IMR-90 (cell line): Measurements from ENCODE around the gene TAF4. TPM values are rescaled to one million over a fixed set of nuclear protein-coding genes. Genes with fewer than 3 reads are reported as not detected.

Experiments
- ATAC-seq: fragments of 200-7000 bp; cut with Tn5 transposase; 2 replicates; pipeline ENCODE4 v1.9.1; 2020; ENCODE audit warnings: low read depth, mild to moderate bottlenecking, moderate library complexity
- BruUV-seq: library from RNA; stranded (reverse); fragments of 400-500 nt; replicated peaks from 2 replicates; lab custom pipeline; 2021; lab: Mats Ljungman, UMichigan
- CTCF ChIA-PET: fragments of 300-600 bp; formaldehyde crosslinking; extraction: SDS; loops from one replicate; lab custom pipeline; 2021; ENCODE audit warnings: antibody characterized with exemption; lab: Yijun Ruan, JAX
- POLR2A ChIA-PET: fragments of 300-600 bp; sonication (Branson Sonifier 250); formaldehyde crosslinking; loops from one replicate; lab custom pipeline; 2022; ENCODE audit warnings: antibody characterized with exemption; ENCODE audit not compliant: unreplicated experiment; lab: Charles Lee
- DNase-seq: peaks from one replicate; pipeline ENCODE4 v3.0.0; 2013
- H2AFZ ChIP-seq: replicated peaks from 2 replicates; pipeline ENCODE3; 2013; ENCODE audit warnings: low read length, mild to moderate bottlenecking; ENCODE audit not compliant: poor library complexity
- H2AK5ac ChIP-seq: 2 replicates; pipeline ENCODE4 v1.6.1; 2013; ENCODE audit warnings: low read depth, low read length, inconsistent platforms
- H2AK9ac ChIP-seq: replicated peaks from 2 replicates; pipeline ENCODE3; 2013; ENCODE audit warnings: mild to moderate bottlenecking, low read depth, low read length, moderate library complexity; ENCODE audit not compliant: poor library complexity
- H2BK120ac ChIP-seq: 2 replicates; pipeline ENCODE4 v1.6.1; 2013; ENCODE audit warnings: low read depth, low read length, inconsistent platforms
- H2BK15ac ChIP-seq: 3 replicates; pipeline ENCODE4 v1.6.1; 2013; ENCODE audit warnings: low read depth, low read length, inconsistent platforms
- H2BK20ac ChIP-seq: 2 replicates; pipeline ENCODE4 v1.6.1; 2013; ENCODE audit warnings: low read depth, mild to moderate bottlenecking, inconsistent platforms, low read length, moderate library complexity
- H2BK5ac ChIP-seq: 2 replicates; pipeline ENCODE4 v1.6.1; 2013; ENCODE audit warnings: mild to moderate bottlenecking, low read depth, low read length, inconsistent platforms; ENCODE audit not compliant: poor library complexity, severe bottlenecking
- H3K14ac ChIP-seq: replicated peaks from 2 replicates; pipeline ENCODE4 v1.6.1; 2013; ENCODE audit warnings: low read depth, low read length, inconsistent platforms
- H3K18ac ChIP-seq: 2 replicates; pipeline ENCODE4 v1.6.1; 2013; ENCODE audit warnings: low read depth, low read length, control low read depth
- H3K23ac ChIP-seq: 2 replicates; pipeline ENCODE4 v1.6.1; 2013; ENCODE audit warnings: low read depth, low read length, inconsistent platforms
- H3K27ac ChIP-seq: 2 replicates; pipeline ENCODE4 v1.5.1; 2013; ENCODE audit warnings: mild to moderate bottlenecking, control low read depth, low read length; ENCODE audit not compliant: insufficient read depth
- H3K27me3 ChIP-seq: 2 replicates; pipeline ENCODE4 v1.6.1; 2013; ENCODE audit warnings: low read length; ENCODE audit not compliant: control insufficient read depth, insufficient read depth
- H3K36me3 ChIP-seq: 2 replicates; pipeline ENCODE4 v1.6.1; 2013; ENCODE audit warnings: low read length, mixed read lengths; ENCODE audit not compliant: control insufficient read depth, insufficient read depth
- H3K4ac ChIP-seq: 2 replicates; pipeline ENCODE4 v1.6.1; 2013; ENCODE audit warnings: low read depth, low read length, inconsistent platforms
- H3K4me1 ChIP-seq: 2 replicates; pipeline ENCODE4 v1.6.1; 2013; ENCODE audit warnings: low read length, mixed read lengths; ENCODE audit not compliant: control insufficient read depth, insufficient read depth
- H3K4me2 ChIP-seq: 2 replicates; pipeline ENCODE4 v1.6.1; 2013; ENCODE audit warnings: low read depth, mild to moderate bottlenecking, control low read depth, low read length, moderate library complexity
- H3K4me3 ChIP-seq: 2 replicates; pipeline ENCODE4 v1.5.1; 2013; ENCODE audit warnings: low read depth, mild to moderate bottlenecking, control low read depth, low read length, moderate library complexity; ENCODE audit not compliant: insufficient read depth
- H3K56ac ChIP-seq: 2 replicates; pipeline ENCODE4 v1.6.1; 2013; ENCODE audit warnings: low read length, inconsistent platforms; ENCODE audit not compliant: insufficient read depth; ENCODE audit errors: extremely low read depth
- H3K79me1 ChIP-seq, 2 experiments: 2 replicates each; pipeline ENCODE4 v1.6.1; 2013; ENCODE audit warnings: low read length in 2 of 2, inconsistent platforms in 1 of 2, low read depth in 1 of 2
- H3K9ac ChIP-seq: 2 replicates; pipeline ENCODE4 v1.6.1; 2013; ENCODE audit warnings: low read depth, low read length, control low read depth
- H3K9me1 ChIP-seq: 2 replicates; pipeline ENCODE4 v1.6.1; 2013; ENCODE audit warnings: low read length, inconsistent platforms; ENCODE audit not compliant: insufficient read depth
- H3K9me3 ChIP-seq: 2 replicates; pipeline ENCODE4 v1.6.1; 2013; ENCODE audit warnings: low read length; ENCODE audit not compliant: control insufficient read depth, insufficient read depth
- H4K20me1 ChIP-seq: 2 replicates; pipeline ENCODE4 v1.6.1; 2013; ENCODE audit warnings: low read length, inconsistent platforms; ENCODE audit not compliant: insufficient read depth
- H4K5ac ChIP-seq: 2 replicates; pipeline ENCODE4 v1.6.1; 2013; ENCODE audit warnings: mild to moderate bottlenecking, low read depth, low read length, control low read depth
- H4K8ac ChIP-seq, 2 experiments: 2 replicates each; pipeline ENCODE4 v1.6.1; 2013; ENCODE audit warnings: low read depth in 2 of 2, low read length in 2 of 2, control low read depth in 1 of 2, inconsistent platforms in 1 of 2
- H4K91ac ChIP-seq: 2 replicates; pipeline ENCODE4 v1.6.1; 2013; ENCODE audit warnings: low read depth, low read length, inconsistent platforms; ENCODE audit not compliant: insufficient read depth
- BHLHE40 ChIP-seq: fragments of 150-350 bp; IDR thresholded peaks from 2 replicates; pipeline ENCODE4 v1.6.1; 2016; ENCODE audit warnings: mild to moderate bottlenecking, low read depth, low read length
- CEBPB ChIP-seq: IDR thresholded peaks from 2 replicates; pipeline ENCODE4 v1.6.1; 2012; ENCODE audit warnings: low read depth, low read length, improper control_type of control experiment
- CHD1 ChIP-seq: IDR thresholded peaks from 2 replicates; pipeline ENCODE4 v1.6.1; 2012; ENCODE audit warnings: low read depth, low read length, improper control_type of control experiment
- CTCF ChIP-seq: conservative IDR thresholded peaks from 2 replicates; pipeline ENCODE4 v1.5.1; 2012; ENCODE audit warnings: mild to moderate bottlenecking, low read depth, low read length, improper control_type of control experiment
- ELK1 ChIP-seq: fragments of 150-350 bp; IDR thresholded peaks from 2 replicates; pipeline ENCODE4 v1.6.1; 2016; ENCODE audit warnings: low read depth, mild to moderate bottlenecking, low read length, moderate library complexity, borderline replicate concordance
- FOS ChIP-seq: fragments of 150-350 bp; IDR thresholded peaks from 2 replicates; pipeline ENCODE4 v1.6.1; 2016; ENCODE audit warnings: low read depth, low read length
- MAFK ChIP-seq: IDR thresholded peaks from 2 replicates; pipeline ENCODE4 v1.6.1; 2012; ENCODE audit warnings: low read depth, low read length, improper control_type of control experiment
- MAZ ChIP-seq: IDR thresholded peaks from 2 replicates; pipeline ENCODE4 v1.6.1; 2012; ENCODE audit warnings: low read depth, mild to moderate bottlenecking, low read length, improper control_type of control experiment, moderate library complexity, borderline replicate concordance
- MXI1 ChIP-seq: IDR thresholded peaks from 2 replicates; pipeline ENCODE4 v1.6.1; 2012; ENCODE audit warnings: low read depth, mild to moderate bottlenecking, low read length, moderate library complexity, borderline replicate concordance
- NFE2L2 ChIP-seq: fragments of 150-350 bp; IDR thresholded peaks from 2 replicates; pipeline ENCODE4 v1.6.1; 2016; ENCODE audit warnings: low read depth, mild to moderate bottlenecking, low read length
- POLR2A ChIP-seq: IDR thresholded peaks from 2 replicates; pipeline ENCODE4 v1.6.1; 2012; ENCODE audit warnings: mild to moderate bottlenecking, low read depth, low read length
- RAD21 ChIP-seq: IDR thresholded peaks from 2 replicates; pipeline ENCODE4 v1.6.1; 2012; ENCODE audit warnings: low read length, improper control_type of control experiment
- RCOR1 ChIP-seq: IDR thresholded peaks from 2 replicates; pipeline ENCODE4 v1.6.1; 2012; ENCODE audit warnings: mild to moderate bottlenecking, low read length, improper control_type of control experiment; ENCODE audit not compliant: insufficient replicate concordance
- RFX5 ChIP-seq: IDR thresholded peaks from 2 replicates; pipeline ENCODE4 v1.8.0; 2012; ENCODE audit warnings: low read depth, mild to moderate bottlenecking, low read length, moderate library complexity
- SMC3 ChIP-seq: fragments of 150-350 bp; IDR thresholded peaks from 2 replicates; pipeline ENCODE4 v1.6.1; 2016; ENCODE audit warnings: low read depth, mild to moderate bottlenecking, antibody characterized with exemption, low read length, moderate library complexity
- USF2 ChIP-seq: fragments of 150-350 bp; IDR thresholded peaks from 2 replicates; pipeline ENCODE4 v1.6.1; 2017; ENCODE audit warnings: mild to moderate bottlenecking, antibody characterized with exemption, low read length, low read depth
- WGBS, 2 experiments: methylation state at CpG; one replicate each; pipeline versions ENCODE4 v1.1.5 to v1.1.7; 2013; ENCODE audit warnings: missing lambda C conversion rate in 2 of 2; ENCODE audit not compliant: insufficient read length in 1 of 2; ENCODE audit errors: extremely low coverage in 2 of 2; 5-methylcytosine and 5-hydroxymethylcytosine counted together
- dilution Hi-C: fragments of 300-500 bp; cut with HindIII; formaldehyde crosslinking; loops from one replicate; pipeline ENCODE4 v1.14.3; 2018; ENCODE audit warnings: low sequenced_read_pairs; ENCODE audit not compliant: unreplicated experiment
- in situ Hi-C: fragments of 300-500 bp; cut with MboI; formaldehyde crosslinking; loops from 3 replicates; pipeline ENCODE4 v1.14.3; 2019; ENCODE audit warnings: low sequenced_read_pairs, inconsistent platforms, mixed read lengths
- intact Hi-C: fragments of 100-400 bp; cut with micrococcal nuclease; formaldehyde crosslinking; loops from 2 replicates; pipeline ENCODE4 v1.10.0; 2022
- polyA plus RNA-seq, 3 experiments: library from polyadenylated mRNA; depleted of rRNA; stranded (reverse); fragments of >200 nt; gene quantifications; 2 replicates each; pipeline ENCODE4 v1.2.3, GENCODE V29; 2012; ENCODE audit warnings: low replicate concordance in 1 of 3
- total RNA-seq: library from RNA; depleted of rRNA; stranded (reverse); fragments of >200 nt; gene quantifications from 2 replicates; pipeline ENCODE4 v1.2.3, GENCODE V29; 2012

The TAF4 gene
- total and polyA plus RNA-seq, 2 of the 4 experiments (the other 2 are of a cell fraction): 1.4 to 5.1 TPM

DNA sequence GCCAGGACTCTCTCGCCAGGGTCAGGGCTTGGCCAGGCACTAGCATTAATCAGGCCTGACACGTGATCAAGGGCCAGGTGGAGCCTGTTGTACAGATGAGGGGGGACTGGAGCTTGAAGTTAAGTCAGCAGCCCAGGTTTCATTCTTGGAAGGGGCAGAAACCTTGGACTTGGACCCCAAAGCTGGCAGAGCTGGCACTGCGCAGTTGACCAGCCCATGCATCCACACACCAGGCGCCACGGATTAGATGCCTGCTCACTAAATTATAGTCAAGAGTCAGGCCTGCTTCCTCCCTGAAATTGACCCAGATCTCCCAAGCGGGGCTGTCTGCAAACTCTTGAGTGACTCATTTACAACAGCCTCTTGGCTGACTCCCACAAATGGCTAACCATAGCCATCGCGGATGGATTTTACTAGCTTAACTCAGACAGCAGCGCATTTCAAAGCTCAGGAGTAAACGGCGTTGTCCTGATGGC is 4.1 kb upstream of the TAF4 start:
- Histone ChIP-seq H3K9me1 (no peaks in the 10 kb centered on the region; the same call in 1 of the 2 replicates), H4K20me1 (no peaks in the 10 kb centered on the region), H4K91ac (no peak overlapping the region), H4K8ac (no peak overlapping the region), H3K18ac (no peak overlapping the region), H2BK120ac (no peak overlapping the region), H3K27me3 (no peaks in the 10 kb centered on the region), H3K14ac (no peak overlapping the region), H3K4me3 (no peak overlapping the region), H2AK5ac (no peak overlapping the region), H3K36me3 (no peaks in the 10 kb centered on the region), H2BK5ac (no peak overlapping the region), H3K9ac (no peak overlapping the region), H3K56ac (no peak overlapping the region), H4K5ac (no peak overlapping the region), H3K4ac (no peak overlapping the region), H3K4me2 (no peak overlapping the region), H2BK15ac (no peak overlapping the region), H3K23ac (no peak overlapping the region), H3K4me1 (peaks cover 2% of the 10 kb centered on the region; the same call in 1 of the 2 replicates), H2AFZ (no peak overlapping the region), H3K79me1 (peaks cover 4 to 12% of the 10 kb centered on the region in 2 experiments; a peak in 3 of 4 replicates), H3K27ac (no peak overlapping the region), H2AK9ac (no peak overlapping the region), H3K9me3 (peaks cover 14% of the 10 kb centered on the region), H2BK20ac (no peak overlapping the region)
- peak; percentile 70 for DNase-seq
- in situ Hi-C loops (no loop called here), intact Hi-C loops (no loop called here), dilution Hi-C loops (no loop called here)
- ChIA-PET CTCF (no interaction called here), POLR2A (no interaction called here)
- WGBS, 2 experiments: 79% methylated on average over 8 of the region's 11 CpGs; no CpG with 5 or more reads in 1 of the 2 experiments
- BruUV-seq: no TSS peak
- TF ChIP-seq FOS (0 out of 2 replicates have a peak, but pooled peaks have one; percentile 5), MXI1 (no peak), ELK1 (no peak), RCOR1 (no peak), MAZ (no peak), NFE2L2 (no peak), USF2 (0 out of 2 replicates have a peak, but pooled peaks have one; percentile 14), SMC3 (no peak), MAFK (no peak), POLR2A (no peak), BHLHE40 (no peak), CHD1 (no peak), RAD21 (no peak), CEBPB (no peak), RFX5 (no peak), CTCF (no peak)
- ATAC-seq: no peak
